SK-N-SH (cell line): Measurements from ENCODE around the gene SLC2A11. TPM values are rescaled to one million over a fixed set of nuclear protein-coding genes. Genes with fewer than 3 reads are reported as not detected.

Source experiments
- CTCF ChIA-PET: fragments of 300-600, 350-600 bp; formaldehyde crosslinking; extraction: SDS; loops from one replicate; lab custom pipeline; 2021; lab: Yijun Ruan, JAX
- POLR2A ChIA-PET: fragments of 350-600 bp; sonication (Branson Sonifier 250); formaldehyde crosslinking; extraction: SDS; loops from one replicate; lab custom pipeline; 2020; ENCODE audit warnings: antibody characterized with exemption, inconsistent platforms; lab: Yijun Ruan, JAX
- DNase-seq: peaks from one replicate; pipeline ENCODE4 v3.0.0; 2012
- H2AFZ ChIP-seq: fragments of 200-600 bp; sonication (generic); 2 replicates; pipeline ENCODE4 v1.8.1; 2016; ENCODE audit warnings: antibody characterized with exemption, mild to moderate bottlenecking, low read depth
- H3F3A ChIP-seq: fragments of 200-600 bp; sonication (generic); replicated peaks from 2 replicates; pipeline ENCODE3; 2016; ENCODE audit warnings: antibody characterized with exemption, mild to moderate bottlenecking; ENCODE audit not compliant: insufficient read depth
- H3K27ac ChIP-seq, 2 experiments: fragments of 200-500 bp in 1 of 2; fragments of 200-600 bp in 1 of 2; sonication (Bioruptor generic) in 1 of 2; sonication (generic), shearing (Covaris generic) in 1 of 2; 2 replicates each; pipeline versions ENCODE4 v1.5.1 to v1.6.1; 2014 to 2016; ENCODE audit warnings: low read depth in 2 of 2, inconsistent platforms in 1 of 2, low read length in 1 of 2, mild to moderate bottlenecking in 1 of 2, mixed read lengths in 1 of 2
- H3K27me3 ChIP-seq: fragments of 200-600 bp; sonication (generic), shearing (Covaris generic); 2 replicates; pipeline ENCODE4 v1.6.1; 2016; ENCODE audit warnings: mixed run types; ENCODE audit not compliant: insufficient read depth
- H3K36me3 ChIP-seq, 2 experiments: fragments of 200-500 bp in 1 of 2; fragments of 200-600 bp in 1 of 2; sonication (Bioruptor generic) in 1 of 2; sonication (generic) in 1 of 2; replicated peaks in 1 of 2; 2 replicates each; pipeline versions ENCODE3 to v1.5.1; 2014 to 2016; ENCODE audit warnings: low read length in 1 of 2, mild to moderate bottlenecking in 1 of 2; ENCODE audit not compliant: insufficient read depth in 2 of 2, control insufficient read depth in 1 of 2
- H3K4me1 ChIP-seq, 2 experiments: fragments of 200-500 bp in 1 of 2; fragments of 200-600 bp in 1 of 2; sonication (Bioruptor generic) in 1 of 2; sonication (generic), shearing (Covaris generic) in 1 of 2; 2 replicates each; pipeline versions ENCODE4 v1.5.1 to v1.6.1; 2014 to 2016; ENCODE audit warnings: low read depth in 1 of 2, low read length in 1 of 2, mixed run types in 1 of 2; ENCODE audit not compliant: insufficient read depth in 2 of 2, control insufficient read depth in 1 of 2
- H3K4me2 ChIP-seq: fragments of 200-600 bp; sonication (generic), shearing (Covaris generic); 2 replicates; pipeline ENCODE4 v1.6.1; 2017; ENCODE audit warnings: mixed run types
- H3K4me3 ChIP-seq, 2 experiments: fragments of 200-500 bp in 1 of 2; fragments of 200-600 bp in 1 of 2; sonication (Bioruptor generic) in 1 of 2; sonication (generic), shearing (Covaris generic) in 1 of 2; 2 replicates each; pipeline versions ENCODE4 v1.5.1 to v1.8.1; 2014 to 2016; ENCODE audit warnings: low read depth in 2 of 2, inconsistent platforms in 1 of 2, low read length in 1 of 2, mild to moderate bottlenecking in 1 of 2, mixed read lengths in 1 of 2, moderate library complexity in 1 of 2
- H3K79me2 ChIP-seq: fragments of 200-600 bp; sonication (generic); 2 replicates; pipeline ENCODE4 v1.8.1; 2017; ENCODE audit warnings: mild to moderate bottlenecking; ENCODE audit not compliant: insufficient read depth
- H3K9ac ChIP-seq: fragments of 200-600 bp; sonication (generic); 2 replicates; pipeline ENCODE4 v1.6.1; 2017; ENCODE audit warnings: mixed run types
- H3K9me2 ChIP-seq: fragments of 200-600 bp; sonication (generic); 2 replicates; pipeline ENCODE4 v1.6.1; 2017; ENCODE audit warnings: mixed run types
- H3K9me3 ChIP-seq: fragments of 200-600 bp; sonication (generic); 2 replicates; pipeline ENCODE4 v1.6.1; 2017; ENCODE audit warnings: mixed run types, mild to moderate bottlenecking, moderate library complexity
- H4K20me1 ChIP-seq: fragments of 200-600 bp; sonication (generic); 2 replicates; pipeline ENCODE4 v1.6.1; 2017; ENCODE audit warnings: mild to moderate bottlenecking, mixed run types; ENCODE audit not compliant: insufficient read depth
- CTCF ChIP-seq: fragments of 200-600 bp; sonication (generic); IDR thresholded peaks from 2 replicates; pipeline ENCODE4 v1.6.1; 2017; ENCODE audit warnings: antibody characterized with exemption, mild to moderate bottlenecking, moderate library complexity
- ELF1 ChIP-seq: IDR thresholded peaks from 2 replicates; pipeline ENCODE4 v1.4.0; 2012
- EP300 ChIP-seq, 2 experiments: IDR thresholded peaks; 2 replicates each; pipeline versions ENCODE4 v1.4.0 to v1.6.1; 2012; ENCODE audit warnings: borderline replicate concordance in 1 of 2, low read depth in 1 of 2, low read length in 1 of 2
- EZH2phosphoT487 ChIP-seq: fragments of 200-600 bp; sonication (generic); IDR thresholded peaks from 2 replicates; pipeline ENCODE4 v1.6.1; 2017; ENCODE audit warnings: low read depth, mixed run types, mild to moderate bottlenecking, antibody characterized with exemption, moderate library complexity, borderline replicate concordance
- FOXJ3 ChIP-seq: sonication (generic); formaldehyde crosslinking; IDR thresholded peaks from 2 replicates; pipeline ENCODE4 v1.5.1; 2020; ENCODE audit warnings: mild to moderate bottlenecking, missing genetic modification reagents
- FOXM1 ChIP-seq: IDR thresholded peaks from 2 replicates; pipeline ENCODE4 v1.4.0; 2012; ENCODE audit warnings: low read depth, mild to moderate bottlenecking
- GABPA ChIP-seq: IDR thresholded peaks from 2 replicates; pipeline ENCODE4 v1.4.0; 2012; ENCODE audit warnings: low read depth, mild to moderate bottlenecking
- GATA2 ChIP-seq: sonication (generic); formaldehyde crosslinking; IDR thresholded peaks from 2 replicates; pipeline ENCODE4 v1.5.0; 2020; ENCODE audit warnings: mild to moderate bottlenecking, missing genetic modification reagents
- IRF3 ChIP-seq: fragments of 150-350 bp; IDR thresholded peaks from 2 replicates; pipeline ENCODE4 v1.6.1; 2016; ENCODE audit warnings: mild to moderate bottlenecking, low read depth, low read length
- JUND ChIP-seq: IDR thresholded peaks from 2 replicates; pipeline ENCODE4 v1.4.0; 2012
- MXI1 ChIP-seq: IDR thresholded peaks from 2 replicates; pipeline ENCODE4 v1.6.1; 2012; ENCODE audit warnings: mild to moderate bottlenecking, low read depth, low read length, improper control_type of control experiment
- NFIC ChIP-seq: IDR thresholded peaks from 2 replicates; pipeline ENCODE4 v1.4.0; 2012; ENCODE audit warnings: borderline replicate concordance
- NRF1 ChIP-seq: IDR thresholded peaks from 2 replicates; pipeline ENCODE4 v1.6.1; 2012; ENCODE audit warnings: low read depth, mild to moderate bottlenecking, low read length
- RAD21 ChIP-seq: IDR thresholded peaks from 2 replicates; pipeline ENCODE4 v1.6.1; 2012; ENCODE audit warnings: mild to moderate bottlenecking, low read length
- RCOR1 ChIP-seq: fragments of 150-350 bp; IDR thresholded peaks from 2 replicates; pipeline ENCODE4 v1.6.1; 2017; ENCODE audit warnings: antibody characterized with exemption, low read length
- SIN3A ChIP-seq: IDR thresholded peaks from 2 replicates; pipeline ENCODE4 v1.6.1; 2012; ENCODE audit warnings: low read depth, mild to moderate bottlenecking, low read length, moderate library complexity, borderline replicate concordance
- TCF12 ChIP-seq: IDR thresholded peaks from 2 replicates; pipeline ENCODE4 v1.4.0; 2012
- TEAD4 ChIP-seq: IDR thresholded peaks from 2 replicates; pipeline ENCODE4 v1.4.0; 2012; ENCODE audit warnings: mild to moderate bottlenecking, borderline replicate concordance; ENCODE audit not compliant: insufficient read depth
- USF1 ChIP-seq: IDR thresholded peaks from 2 replicates; pipeline ENCODE4 v1.4.0; 2012; ENCODE audit warnings: low read depth, borderline replicate concordance
- YY1 ChIP-seq: IDR thresholded peaks from 2 replicates; pipeline ENCODE4 v1.4.0; 2012; ENCODE audit warnings: low read depth, mild to moderate bottlenecking
- WGBS: methylation state at CpG from one replicate; pipeline ENCODE4 v1.1.6; 2017; ENCODE audit warnings: low lambda C conversion rate; 5-methylcytosine and 5-hydroxymethylcytosine counted together
- polyA plus RNA-seq, 3 experiments: library from polyadenylated mRNA; depleted of rRNA; stranded (reverse); fragments of >200 nt; gene quantifications; 2 replicates each; pipeline ENCODE4 v1.2.3, GENCODE V29; 2012
- TF ChIP-seq, protein P1 (sequence below): fragments of 150-350 bp; IDR thresholded peaks from 2 replicates; pipeline ENCODE4 v1.6.1; 2017; ENCODE audit warnings: antibody characterized with exemption, low read length, low read depth, borderline replicate concordance
- TF ChIP-seq, protein P2 (sequence below): IDR thresholded peaks from 2 replicates; pipeline ENCODE4 v1.6.1; 2012; ENCODE audit warnings: mild to moderate bottlenecking, low read depth, low read length, moderate library complexity

Gene SLC2A11
- polyA plus RNA-seq, 1 of the 3 experiments (the other 2 are of a cell fraction), result 21.8 TPM

GRCh38 chr22:23816156-23816976 lies 41.3 kb upstream of the SLC2A11 start (continued):
- TF ChIP-seq, protein P1, sequence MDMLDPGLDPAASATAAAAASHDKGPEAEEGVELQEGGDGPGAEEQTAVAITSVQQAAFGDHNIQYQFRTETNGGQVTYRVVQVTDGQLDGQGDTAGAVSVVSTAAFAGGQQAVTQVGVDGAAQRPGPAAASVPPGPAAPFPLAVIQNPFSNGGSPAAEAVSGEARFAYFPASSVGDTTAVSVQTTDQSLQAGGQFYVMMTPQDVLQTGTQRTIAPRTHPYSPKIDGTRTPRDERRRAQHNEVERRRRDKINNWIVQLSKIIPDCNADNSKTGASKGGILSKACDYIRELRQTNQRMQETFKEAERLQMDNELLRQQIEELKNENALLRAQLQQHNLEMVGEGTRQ, result no peak
- TF ChIP-seq, protein P2, sequence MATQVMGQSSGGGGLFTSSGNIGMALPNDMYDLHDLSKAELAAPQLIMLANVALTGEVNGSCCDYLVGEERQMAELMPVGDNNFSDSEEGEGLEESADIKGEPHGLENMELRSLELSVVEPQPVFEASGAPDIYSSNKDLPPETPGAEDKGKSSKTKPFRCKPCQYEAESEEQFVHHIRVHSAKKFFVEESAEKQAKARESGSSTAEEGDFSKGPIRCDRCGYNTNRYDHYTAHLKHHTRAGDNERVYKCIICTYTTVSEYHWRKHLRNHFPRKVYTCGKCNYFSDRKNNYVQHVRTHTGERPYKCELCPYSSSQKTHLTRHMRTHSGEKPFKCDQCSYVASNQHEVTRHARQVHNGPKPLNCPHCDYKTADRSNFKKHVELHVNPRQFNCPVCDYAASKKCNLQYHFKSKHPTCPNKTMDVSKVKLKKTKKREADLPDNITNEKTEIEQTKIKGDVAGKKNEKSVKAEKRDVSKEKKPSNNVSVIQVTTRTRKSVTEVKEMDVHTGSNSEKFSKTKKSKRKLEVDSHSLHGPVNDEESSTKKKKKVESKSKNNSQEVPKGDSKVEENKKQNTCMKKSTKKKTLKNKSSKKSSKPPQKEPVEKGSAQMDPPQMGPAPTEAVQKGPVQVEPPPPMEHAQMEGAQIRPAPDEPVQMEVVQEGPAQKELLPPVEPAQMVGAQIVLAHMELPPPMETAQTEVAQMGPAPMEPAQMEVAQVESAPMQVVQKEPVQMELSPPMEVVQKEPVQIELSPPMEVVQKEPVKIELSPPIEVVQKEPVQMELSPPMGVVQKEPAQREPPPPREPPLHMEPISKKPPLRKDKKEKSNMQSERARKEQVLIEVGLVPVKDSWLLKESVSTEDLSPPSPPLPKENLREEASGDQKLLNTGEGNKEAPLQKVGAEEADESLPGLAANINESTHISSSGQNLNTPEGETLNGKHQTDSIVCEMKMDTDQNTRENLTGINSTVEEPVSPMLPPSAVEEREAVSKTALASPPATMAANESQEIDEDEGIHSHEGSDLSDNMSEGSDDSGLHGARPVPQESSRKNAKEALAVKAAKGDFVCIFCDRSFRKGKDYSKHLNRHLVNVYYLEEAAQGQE, result no peak
- TF ChIP-seq FOXM1, result no peak
- TF ChIP-seq EP300 (IDR thresholded peaks at IDR 0.05; ENCODE audit: borderline replicate concordance in 1 of 2, low read depth in 1 of 2, low read length in 1 of 2), result no peak

GRCh38 chr22:23817146-23817545 lies 40.5 kb upstream of the SLC2A11 start:
- Histone ChIP-seq H3K4me2 (no peak overlapping the region), H3K36me3 (peaks cover 28 to 54% of the 10 kb centered on the region in 2 experiments), H3F3A (no peaks in the 10 kb centered on the region), H3K9me2 (no peaks in the 10 kb centered on the region), H3K9ac (no peak overlapping the region), H3K4me3 (no peak overlapping the region), H2AFZ (no peak overlapping the region), H4K20me1 (no peaks in the 10 kb centered on the region), H3K79me2 (0 out of 2 replicates have a peak, but pooled peaks cover 3% of the 10 kb centered on the region), H3K27ac (no peak overlapping the region), H3K4me1 (peaks cover 0 to 15% of the 10 kb centered on the region in 2 experiments; a peak in 1 of 4 replicates), H3K27me3 (no peaks in the 10 kb centered on the region), H3K9me3 (no peaks in the 10 kb centered on the region)
- no peak for DNase-seq
- CTCF ChIA-PET, result no interaction called here
- WGBS, result 90% methylated on average over 6 of the region's 6 CpGs
- POLR2A ChIA-PET, result interaction anchor here (0.5 kb wide), 1 partner anchor 40 kb away, joined by 3 read pairs; no protein-coding TSS in a partner anchor
- no peak for TF ChIP-seq MXI1
- no peak for TF ChIP-seq TCF12
- no peak for TF ChIP-seq USF1
- no peak for TF ChIP-seq SIN3A
- TF ChIP-seq NFIC, result no peak
- TF ChIP-seq FOXJ3, result no peak
- no peak for TF ChIP-seq GABPA
- TF ChIP-seq RCOR1, result no peak
- no peak for TF ChIP-seq TEAD4
- no peak for TF ChIP-seq ELF1
- TF ChIP-seq RAD21, result no peak
- no peak for TF ChIP-seq EZH2phosphoT487
- no peak for TF ChIP-seq GATA2 (CRISPR knock-in tag)
- no peak for TF ChIP-seq NRF1
- no peak for TF ChIP-seq CTCF
- no peak for TF ChIP-seq FOXM1
- no peak for TF ChIP-seq YY1
- no peak for TF ChIP-seq JUND
- no peak for TF ChIP-seq IRF3
